Suppressor macrophage treated with lipopolysaccharide for 4 hours (primary cell): ENCODE data around the gene MBLAC1.
A peak's percentile ranks its signal among the peaks of the same experiment; 100 is the strongest.

Source experiments
- DNase-seq: peaks from one replicate; pipeline ENCODE4 v3.0.0-alpha.2; 2020

Gene MBLAC1

GRCh38 chr7:100173806-100174495 lies 47.2 kb downstream of the MBLAC1 start:
- DNase-seq, result no peak

GRCh38 chr7:100174582-100174981 lies 47.8 kb downstream of the MBLAC1 start:
- DNase-seq, result no peak

- no peak for DNase-seq
Observed at GRCh38 chr7:100175296-100175935, 48.6 kb downstream of the MBLAC1 start.

GRCh38 chr7:100176096-100177044 lies 49.6 kb downstream of the MBLAC1 start:
- no peak for DNase-seq

GRCh38 chr7:100177045-100178001 lies 50.6 kb downstream of the MBLAC1 start, which contains the start of the genes GPC2 and STAG3:
GPC2 (minus strand) TSS chr7:100177381; CDS start chr7:100177199, 182 bp downstream.
STAG3 (plus strand) TSS chr7:100177918; CDS start chr7:100180557, 2,639 bp downstream.
- peak; percentile 98 for DNase-seq
